GM12892 (cell line): ENCODE measurements around the gene VAPA.

Experiments
- POLR2A ChIP-seq: IDR thresholded peaks from 2 replicates; pipeline ENCODE4 v1.6.1; 2011; ENCODE audit warnings: low read depth, low read length, control low read depth
- POLR2AphosphoS5 ChIP-seq: IDR thresholded peaks from 2 replicates; pipeline ENCODE4 v1.6.1; 2011; ENCODE audit warnings: low read depth, low read length, control low read depth
- TAF1 ChIP-seq: IDR thresholded peaks from 2 replicates; pipeline ENCODE4 v1.6.1; 2011; ENCODE audit warnings: low read depth, mild to moderate bottlenecking, control low read depth, low read length, borderline replicate concordance

- TF ChIP-seq TAF1 (no peak), POLR2AphosphoS5 (no peak), POLR2A (no peak)
These were observed 16.7 kb upstream of the VAPA start for GRCh38 chr18:9897129-9897528.
